ENCODE measurements around the gene GPR161.

GPR161 gene

GRCh38 chr1:168170564-168171508 lies 34.1 kb upstream of the GPR161 start:
- no peak for TF ChIP-seq CTCF (conservative IDR thresholded peaks at IDR 0.05)
- H3K27ac ChIP-seq: no peak overlapping the region

GRCh38 chr1:168167806-168168205 lies 31.1 kb upstream of the GPR161 start:
- no peak for TF ChIP-seq CTCF (conservative IDR thresholded peaks at IDR 0.05)
- no peak overlapping the region for H3K27ac ChIP-seq

GRCh38 chr1:168164771-168165170 lies 28.0 kb upstream of the GPR161 start:
- H3K27ac ChIP-seq: no peak overlapping the region
- no peak for TF ChIP-seq CTCF (conservative IDR thresholded peaks at IDR 0.05)

- no peak overlapping the region for H3K27ac ChIP-seq
- TF ChIP-seq CTCF (conservative IDR thresholded peaks at IDR 0.05): no peak
These were observed 26.9 kb upstream of the GPR161 start for GRCh38 chr1:168163670-168164069.

- TF ChIP-seq CTCF (conservative IDR thresholded peaks at IDR 0.05): no peak
- no peak overlapping the region for H3K27ac ChIP-seq
These were observed 24.7 kb upstream of the GPR161 start for GRCh38 chr1:168161459-168161858.

- no peak for TF ChIP-seq CTCF (conservative IDR thresholded peaks at IDR 0.05)
- H3K27ac ChIP-seq: no peak overlapping the region
These were observed 23.2 kb upstream of the GPR161 start for GRCh38 chr1:168159979-168160378.

GRCh38 chr1:168159251-168159650 lies 22.5 kb upstream of the GPR161 start:
- no peak for TF ChIP-seq CTCF (conservative IDR thresholded peaks at IDR 0.05)
- H3K27ac ChIP-seq: no peak overlapping the region
